HepG2 (cell line): ENCODE measurements around the gene NCMAP. TPM values are rescaled to one million over a fixed set of nuclear protein-coding genes. Genes with fewer than 3 reads are reported as not detected.

Source experiments
- BRD4 ChIP-seq: sonication (generic); formaldehyde crosslinking; IDR thresholded peaks from 2 replicates; pipeline ENCODE4 v1.4.0; 2020; ENCODE audit warnings: missing genetic modification reagents
- CEBPG ChIP-seq: IDR thresholded peaks from 2 replicates; pipeline ENCODE4 v1.6.1; 2016
- CEBPZ ChIP-seq: IDR thresholded peaks from 2 replicates; pipeline ENCODE4 v1.6.1; 2012; ENCODE audit warnings: low read length, improper control_type of control experiment
- HMGA1 ChIP-seq: sonication (generic); formaldehyde crosslinking; conservative IDR thresholded peaks from 2 replicates; pipeline ENCODE4 v1.4.0; 2020; ENCODE audit warnings: missing genetic modification reagents
- NFIC ChIP-seq: IDR thresholded peaks from 2 replicates; pipeline ENCODE4 v1.6.1; 2012; ENCODE audit warnings: mild to moderate bottlenecking, low read length, inconsistent platforms
- NFKB2 ChIP-seq: sonication (generic); formaldehyde crosslinking; IDR thresholded peaks from 2 replicates; pipeline ENCODE4 v1.4.0; 2020; ENCODE audit warnings: missing genetic modification reagents, borderline replicate concordance
- PAWR ChIP-seq: sonication (generic); formaldehyde crosslinking; IDR thresholded peaks from 2 replicates; pipeline ENCODE4 v1.4.0; 2020; ENCODE audit warnings: missing genetic modification reagents, mild to moderate bottlenecking, borderline replicate concordance
- PAX8 ChIP-seq: sonication (generic); formaldehyde crosslinking; IDR thresholded peaks from 2 replicates; pipeline ENCODE4 v1.8.0; 2022; ENCODE audit warnings: mild to moderate bottlenecking, missing genetic modification reagents, borderline replicate concordance
- RERE ChIP-seq: IDR thresholded peaks from 2 replicates; pipeline ENCODE4 v1.6.1; 2016; ENCODE audit warnings: low read depth, missing genetic modification reagents, missing compliant biosample characterization
- THAP9 ChIP-seq: sonication (generic); formaldehyde crosslinking; IDR thresholded peaks from 2 replicates; pipeline ENCODE4; 2020; ENCODE audit warnings: missing genetic modification reagents, mild to moderate bottlenecking, borderline replicate concordance
- ZC3H13 ChIP-seq: sonication (generic); formaldehyde crosslinking; IDR thresholded peaks from 2 replicates; pipeline ENCODE4 v1.8.1; 2023; ENCODE audit warnings: mild to moderate bottlenecking, missing genetic modification reagents, moderate library complexity
- ZNF160 ChIP-seq: sonication (generic); formaldehyde crosslinking; IDR thresholded peaks from 2 replicates; pipeline ENCODE4 v1.8.0; 2022; ENCODE audit warnings: mild to moderate bottlenecking, inconsistent platforms, missing genetic modification reagents
- ZNF251 ChIP-seq: sonication (generic); formaldehyde crosslinking; IDR thresholded peaks from 2 replicates; pipeline ENCODE4 v1.9.0; 2021; ENCODE audit warnings: mild to moderate bottlenecking, missing genetic modification reagents
- polyA plus RNA-seq, 8 experiments: library from polyadenylated mRNA; depleted of rRNA in 3 of 8; stranded (reverse) in 7 of 8; unstranded in 1 of 8; fragments of >200 nt; fragmentation: Illumina TruSeq in 4 of 8; extraction: Trizol in 4 of 8; gene quantifications; 2 replicates each; pipeline versions ENCODE4 v1.2.1 to v1.2.3, GENCODE V29; 2011 to 2016; ENCODE audit warnings: low read depth in 4 of 8, missing spikeins in 1 of 8, mixed read lengths in 1 of 8; ENCODE audit not compliant: insufficient read depth in 1 of 8
- total RNA-seq, 5 experiments: library from RNA; depleted of rRNA; stranded (reverse); fragments of >200 nt; fragmentation: Illumina TruSeq; extraction: Trizol; gene quantifications; 2 replicates each; pipeline ENCODE4 v1.2.3, GENCODE V29; 2016; ENCODE audit warnings: low read depth in 1 of 5

NCMAP gene
- total and polyA plus RNA-seq, 2 of the 13 experiments (the other 11 are each of a cell fraction or from before 2014, with no cell fraction given), result 2.7 to 20.0 TPM

- TF ChIP-seq RERE (no peak), NFIC (no peak), PAWR (CRISPR knock-in tag) (no peak), PAX8 (CRISPR knock-in tag) (no peak), ZNF160 (CRISPR knock-in tag) (no peak), CEBPZ (no peak), ZNF251 (no peak), THAP9 (CRISPR knock-in tag) (no peak), NFKB2 (no peak), BRD4 (CRISPR knock-in tag) (0 out of 2 replicates have a peak, but pooled peaks have one; percentile 36), CEBPG (no peak), ZC3H13 (CRISPR knock-in tag) (no peak), HMGA1 (no peak)
Measured at GRCh38 chr1:24541711-24542346, 14.1 kb upstream of the NCMAP start (continued).
